GM18526 (cell line): ENCODE data around the gene ADAMTS20.

Experiments used
- POLR2A ChIP-seq: IDR thresholded peaks from 3 replicates; pipeline ENCODE4 v1.6.1; 2011; ENCODE audit not compliant: insufficient read length; ENCODE audit errors: extremely low read depth

Gene ADAMTS20

DNA sequence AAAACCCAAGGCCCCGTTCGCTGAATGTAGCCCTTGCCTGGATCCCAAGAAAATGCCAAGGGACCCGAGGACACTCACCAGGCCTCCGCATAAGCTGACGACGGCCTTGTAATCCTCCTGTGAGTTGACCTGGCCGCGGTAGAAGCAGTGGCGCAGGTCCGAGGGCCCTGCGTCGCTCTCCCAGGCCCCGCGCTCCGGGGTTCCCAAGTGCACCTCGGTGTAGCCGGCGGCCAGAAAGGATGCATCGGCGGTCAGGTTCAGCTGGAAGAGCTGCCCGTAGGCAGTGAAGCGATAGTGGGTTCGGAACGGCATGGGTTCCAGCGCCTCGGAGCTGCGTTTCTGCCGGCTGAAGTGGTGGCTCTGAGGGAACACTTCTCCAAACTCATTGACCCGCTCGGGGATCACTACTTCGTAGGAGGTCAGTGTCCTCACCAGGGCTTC, 1.2 kb downstream of the ADAMTS20 start:
- no peak for TF ChIP-seq POLR2A

DNA sequence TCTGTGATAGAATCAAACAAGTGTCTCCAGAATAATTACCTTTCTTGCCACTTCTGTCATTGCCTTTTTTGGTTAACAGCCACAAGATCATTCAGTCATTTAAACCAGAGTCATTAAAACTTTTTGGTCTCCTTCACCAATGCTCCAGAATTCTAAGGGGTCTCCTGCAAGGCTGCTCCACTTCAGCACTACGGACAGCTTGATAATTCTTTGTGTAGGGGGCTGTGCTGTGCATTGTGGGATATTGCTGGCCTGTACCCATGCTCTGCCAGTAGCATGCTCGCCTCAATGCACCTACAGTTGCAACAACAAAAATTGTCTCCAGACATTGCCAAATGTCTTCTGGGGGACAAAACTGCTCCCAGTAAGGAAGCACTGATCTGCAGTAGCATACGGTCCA, 7.3 kb downstream of the ADAMTS20 start:
- TF ChIP-seq POLR2A = no peak

GRCh38 chr12:43540470-43540869, 11.5 kb downstream of the ADAMTS20 start:
- no peak for TF ChIP-seq POLR2A

DNA sequence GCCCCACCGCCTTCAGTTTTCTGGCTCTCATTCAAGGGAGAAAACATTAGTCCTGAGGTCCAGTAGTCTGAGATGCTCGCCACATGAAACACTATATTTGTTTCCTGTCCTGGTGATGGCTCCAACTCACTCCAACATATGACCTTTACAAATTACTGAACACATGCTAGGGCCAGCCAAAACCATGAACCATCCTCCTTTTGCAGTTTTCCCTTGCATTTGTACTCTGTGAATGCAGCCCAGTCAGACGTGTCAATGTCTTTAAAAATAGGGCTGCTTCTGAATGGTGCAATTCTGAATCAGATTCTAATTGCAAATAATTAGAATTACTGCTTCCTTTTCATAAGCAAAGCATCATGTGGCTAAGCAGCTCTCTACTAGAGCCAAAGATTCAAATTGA, 36.0 kb downstream of the ADAMTS20 start:
- TF ChIP-seq POLR2A = no peak

- no peak for TF ChIP-seq POLR2A
Observed at GRCh38 chr12:43501703-43502102, 50.3 kb downstream of the ADAMTS20 start.

- no peak for TF ChIP-seq POLR2A
Observed at GRCh38 chr12:43493261-43493797, 58.7 kb downstream of the ADAMTS20 start.

DNA sequence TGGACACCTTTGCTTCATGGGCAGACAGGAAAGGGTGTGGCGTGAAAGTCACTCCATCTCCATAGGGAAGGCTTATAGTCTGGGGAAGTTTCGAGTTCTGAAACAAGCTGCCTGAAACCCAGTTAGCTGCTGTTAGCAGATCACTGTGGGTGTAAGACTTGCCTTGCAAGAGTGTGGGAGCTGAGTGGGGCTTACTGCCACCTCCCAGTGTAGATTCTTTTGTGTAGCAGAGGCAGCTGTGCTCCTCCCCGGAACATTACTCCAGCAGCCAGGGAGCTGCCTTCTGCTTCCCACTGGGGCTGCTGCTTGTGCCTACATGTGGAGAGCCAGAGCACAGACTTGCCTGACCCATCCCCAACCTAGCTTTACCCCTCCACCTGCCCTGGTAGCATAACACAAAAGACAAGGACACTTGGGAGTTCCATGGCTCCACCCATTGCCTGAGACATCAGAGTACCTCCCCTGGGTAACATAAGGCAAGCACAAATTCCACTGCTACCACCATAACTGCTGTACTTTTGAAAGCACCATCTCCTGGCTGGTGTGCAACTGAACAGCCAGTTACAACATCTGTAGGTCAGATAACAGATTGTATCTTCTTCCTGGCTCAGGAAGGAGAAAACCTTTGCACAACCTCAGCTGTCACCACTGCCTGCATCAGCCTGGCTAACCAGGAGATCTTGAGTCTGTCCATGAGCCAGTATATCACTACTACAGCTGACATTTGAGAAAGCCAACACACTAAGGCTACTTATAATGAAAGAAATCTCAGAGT, 69.5 kb downstream of the ADAMTS20 start:
- TF ChIP-seq POLR2A = no peak

- TF ChIP-seq POLR2A = no peak
Observed at GRCh38 chr12:43480591-43480990, 71.4 kb downstream of the ADAMTS20 start.

DNA sequence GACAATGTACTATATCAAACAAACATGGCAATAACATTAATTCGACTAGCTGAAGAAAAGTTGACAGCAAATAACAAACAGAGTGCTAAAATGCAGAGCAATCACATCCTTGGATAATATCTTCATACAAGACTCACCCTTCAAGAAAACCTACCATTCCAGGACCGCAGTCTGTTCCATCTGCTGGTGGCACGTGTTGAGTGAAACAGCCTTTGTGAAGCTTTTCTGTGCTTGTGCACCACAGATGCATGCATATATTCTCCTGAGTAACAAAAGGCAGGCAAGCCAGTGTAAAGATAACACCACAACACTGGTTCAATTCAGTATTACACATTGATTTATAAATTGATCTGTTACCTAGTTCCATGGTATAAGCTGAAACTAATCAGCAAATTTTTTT, 89.3 kb downstream of the ADAMTS20 start:
- no peak for TF ChIP-seq POLR2A

DNA sequence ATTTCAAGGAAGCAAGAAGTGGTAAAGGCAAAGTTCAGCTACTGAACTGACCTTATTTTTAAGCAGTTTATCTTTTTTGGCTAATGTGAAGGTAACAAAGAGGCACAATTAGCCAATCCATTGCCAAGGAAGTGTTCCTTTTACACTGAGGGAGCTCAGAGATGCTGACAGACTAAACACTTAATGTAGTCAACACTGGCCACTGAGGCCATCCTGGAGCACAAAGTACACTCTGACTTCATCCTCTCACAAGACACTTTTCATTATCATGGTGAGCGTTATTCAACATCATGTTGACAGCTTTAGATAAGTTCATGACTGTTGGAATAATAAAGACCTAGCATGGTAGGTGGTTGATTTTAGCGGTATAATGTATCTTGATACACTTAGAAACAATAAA, 89.9 kb downstream of the ADAMTS20 start:
- no peak for TF ChIP-seq POLR2A

DNA sequence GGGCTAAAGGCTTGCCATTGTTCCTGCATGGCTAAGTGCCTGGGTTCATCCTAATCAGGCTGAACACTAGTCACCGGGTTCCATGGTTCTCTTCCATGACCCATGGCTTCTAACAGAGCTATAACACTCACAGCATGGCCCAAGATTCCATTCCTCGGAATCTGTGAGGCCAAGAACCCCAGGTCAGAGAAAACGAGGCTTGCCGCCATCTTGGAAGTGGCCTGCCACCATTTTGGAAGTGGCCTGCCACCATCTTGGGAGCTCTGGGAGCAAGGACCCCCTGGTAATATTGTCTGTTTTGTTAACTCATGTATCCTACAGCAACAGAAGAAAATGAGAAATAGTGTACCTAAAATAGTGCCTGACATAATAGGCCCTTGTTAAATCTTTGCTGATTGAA, 92.7 kb downstream of the ADAMTS20 start:
- TF ChIP-seq POLR2A = no peak

- no peak for TF ChIP-seq POLR2A
Observed at GRCh38 chr12:43453761-43454160, 98.2 kb downstream of the ADAMTS20 start.

- TF ChIP-seq POLR2A = no peak
Observed at GRCh38 chr12:43444940-43445564, 107.0 kb downstream of the ADAMTS20 start.

GRCh38 chr12:43436597-43436996, 115.4 kb downstream of the ADAMTS20 start:
- no peak for TF ChIP-seq POLR2A

- TF ChIP-seq POLR2A = no peak
Observed at GRCh38 chr12:43434614-43435013, 117.4 kb downstream of the ADAMTS20 start.

- TF ChIP-seq POLR2A = no peak
Observed at GRCh38 chr12:43428088-43428600, 123.9 kb downstream of the ADAMTS20 start.

GRCh38 chr12:43425361-43425760, 126.6 kb downstream of the ADAMTS20 start:
- no peak for TF ChIP-seq POLR2A

- no peak for TF ChIP-seq POLR2A
Observed at GRCh38 chr12:43416981-43417380, 135.0 kb downstream of the ADAMTS20 start.
